ENCODE measurements around the gene KIAA1328. TPM values are rescaled to one million over a fixed set of nuclear protein-coding genes. Genes with fewer than 3 reads are reported as not detected.
"Not testable (repeated sequence)": the region's sequence is repeated elsewhere in the genome, so short reads cannot be mapped to it uniquely, and the experiment has no call there.

The KIAA1328 gene
- total RNA-seq, 4 donors from 2014 or later: 16.1 to 32.0 (median 20.1) TPM

- DNase-seq (ENCODE audit: low spot score in 2 of 2): no peak
- H3K4me3 ChIP-seq (ENCODE audit: low read depth, poor library complexity, severe bottlenecking): no peak overlapping the region
- TF ChIP-seq CTCF (IDR thresholded peaks at IDR 0.05) (no peak), POLR2A (IDR thresholded peaks at IDR 0.05) (no peak)
- WGBS, 2 donors: 93 to 98% methylated on average over 1 of the region's 1 CpG
- intact Hi-C loops (cut with DNase I; ENCODE audit: low total_unique reads): no loop called here
Observed at GRCh38 chr18:36897253-36897652, 68.3 kb downstream of the KIAA1328 start.

GRCh38 chr18:36899289-36899688, 70.4 kb downstream of the KIAA1328 start:
- TF ChIP-seq CTCF (IDR thresholded peaks at IDR 0.05) (no peak), POLR2A (IDR thresholded peaks at IDR 0.05) (no peak)
- DNase-seq (ENCODE audit: low spot score in 2 of 2): no peak
- H3K4me3 ChIP-seq (ENCODE audit: low read depth, poor library complexity, severe bottlenecking): no peak overlapping the region
- WGBS, 2 donors: 88 to 96% methylated on average over 3 of the region's 3 CpGs
- intact Hi-C loops (cut with DNase I; ENCODE audit: low total_unique reads): no loop called here

- no peak overlapping the region for H3K4me3 ChIP-seq (ENCODE audit: low read depth, poor library complexity, severe bottlenecking)
- WGBS, 2 donors: 96% methylated on average over 4 of the region's 4 CpGs
- TF ChIP-seq CTCF (IDR thresholded peaks at IDR 0.05) (no peak), POLR2A (IDR thresholded peaks at IDR 0.05) (no peak)
- intact Hi-C loops (cut with DNase I; ENCODE audit: low total_unique reads): no loop called here
- no peak for DNase-seq (ENCODE audit: low spot score in 2 of 2)
Observed at GRCh38 chr18:36900466-36900865, 71.5 kb downstream of the KIAA1328 start.

- DNase-seq (ENCODE audit: low spot score in 2 of 2): no peak
- TF ChIP-seq CTCF (IDR thresholded peaks at IDR 0.05) (no peak), POLR2A (IDR thresholded peaks at IDR 0.05) (no peak)
- H3K4me3 ChIP-seq (ENCODE audit: low read depth, poor library complexity, severe bottlenecking): no peak overlapping the region
- intact Hi-C loops (cut with DNase I; ENCODE audit: low total_unique reads): no loop called here
- WGBS, 2 donors: 77 to 81% methylated on average over 1 of the region's 1 CpG
Observed at GRCh38 chr18:36901277-36901701, 72.4 kb downstream of the KIAA1328 start.

GRCh38 chr18:36903215-36903928, 74.4 kb downstream of the KIAA1328 start:
- DNase-seq (ENCODE audit: low spot score in 2 of 2): no peak
- TF ChIP-seq CTCF (IDR thresholded peaks at IDR 0.05): no peak
- TF ChIP-seq POLR2A (IDR thresholded peaks at IDR 0.05): no peak
- no peak overlapping the region for H3K4me3 ChIP-seq (ENCODE audit: low read depth, poor library complexity, severe bottlenecking)
- intact Hi-C loops (cut with DNase I; ENCODE audit: low total_unique reads): no loop called here
- 86 to 91% methylated on average over 3 of the region's 3 CpGs for WGBS, 2 donors

GRCh38 chr18:36905571-36905970, 76.6 kb downstream of the KIAA1328 start:
- no peak for TF ChIP-seq POLR2A (IDR thresholded peaks at IDR 0.05)
- TF ChIP-seq CTCF (IDR thresholded peaks at IDR 0.05): no peak
- intact Hi-C loops (cut with DNase I; ENCODE audit: low total_unique reads): no loop called here
- DNase-seq (ENCODE audit: low spot score in 2 of 2): no peak

GRCh38 chr18:36909282-36909681, 80.4 kb downstream of the KIAA1328 start:
- intact Hi-C loops (cut with DNase I; ENCODE audit: low total_unique reads); H3K4me3 ChIP-seq (ENCODE audit: low read depth, poor library complexity, severe bottlenecking); DNase-seq (ENCODE audit: low spot score in 2 of 2): not testable (repeated sequence)
- 88 to 99% methylated on average over 4 of the region's 4 CpGs for WGBS, 2 donors

More at GRCh38 chr18:36905571-36905970, 76.6 kb downstream of the KIAA1328 start:
- H3K4me3 ChIP-seq (ENCODE audit: low read depth, poor library complexity, severe bottlenecking): no peak overlapping the region

All from lower leg skin (tissue), 4 donors.